ENCODE measurements around the gene TDRD9.
A peak's percentile ranks its signal among the peaks of the same experiment; 100 is the strongest.

Gene TDRD9

DNA sequence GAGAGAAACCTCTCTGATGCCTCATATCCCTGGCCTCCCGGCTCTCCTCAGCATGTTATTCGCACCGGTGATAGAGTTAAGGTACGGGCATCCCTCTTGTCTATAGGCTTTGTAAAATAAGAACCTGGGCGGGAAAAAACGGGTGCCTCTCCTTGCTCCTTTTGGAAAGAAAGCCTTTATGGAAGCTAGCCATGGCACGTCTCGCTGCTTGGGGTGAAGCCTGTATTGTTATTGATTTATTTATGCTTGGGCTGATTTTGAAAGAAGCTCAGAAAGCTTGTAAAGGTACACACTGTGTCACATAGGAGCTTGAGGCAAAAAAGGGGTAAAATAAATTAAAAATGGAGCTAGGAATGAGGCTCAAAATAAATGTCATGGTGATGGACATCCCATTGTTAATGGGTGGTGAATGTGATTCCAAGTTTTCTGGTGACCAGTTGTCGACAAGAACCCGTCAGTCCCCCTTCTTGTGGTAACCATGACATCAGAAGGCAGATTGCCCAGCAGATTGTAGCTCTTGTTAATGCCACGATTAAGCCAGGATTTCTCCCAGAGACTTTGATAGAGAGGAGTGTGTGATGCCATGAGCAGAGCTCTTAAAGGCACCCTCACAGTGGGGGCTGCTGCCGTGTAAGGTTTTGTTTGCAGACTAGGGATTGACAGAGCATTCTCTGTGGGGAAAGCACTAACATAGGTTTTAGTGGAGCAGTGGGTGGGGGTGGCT, 106.9 kb downstream of the TDRD9 start:
- peak; percentile 91 for DNase-seq

GRCh38 chr14:104036212-104036611, 108.0 kb downstream of the TDRD9 start:
- peak; percentile 69 for DNase-seq

DNA sequence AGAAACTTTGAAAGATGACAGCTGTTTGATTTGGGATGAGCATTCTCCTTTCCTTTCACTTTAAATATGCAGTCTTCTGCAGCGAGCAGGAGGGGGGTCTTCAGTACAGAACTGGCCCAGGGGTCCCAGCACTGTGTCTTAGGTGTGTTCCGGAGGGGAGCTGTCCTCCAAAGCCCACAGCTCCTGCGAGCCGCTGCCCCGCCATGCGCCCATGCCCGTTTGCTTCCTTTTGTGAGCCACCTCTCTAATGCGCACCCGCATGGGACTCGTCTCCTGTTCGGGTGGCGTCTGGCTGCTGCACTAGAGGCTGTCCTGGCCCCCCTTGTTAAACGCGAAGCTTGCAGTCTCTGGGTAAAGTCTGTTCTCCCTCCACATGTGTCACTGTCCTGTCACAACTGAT, 108.8 kb downstream of the TDRD9 start:
- DNase-seq, result no peak

DNA sequence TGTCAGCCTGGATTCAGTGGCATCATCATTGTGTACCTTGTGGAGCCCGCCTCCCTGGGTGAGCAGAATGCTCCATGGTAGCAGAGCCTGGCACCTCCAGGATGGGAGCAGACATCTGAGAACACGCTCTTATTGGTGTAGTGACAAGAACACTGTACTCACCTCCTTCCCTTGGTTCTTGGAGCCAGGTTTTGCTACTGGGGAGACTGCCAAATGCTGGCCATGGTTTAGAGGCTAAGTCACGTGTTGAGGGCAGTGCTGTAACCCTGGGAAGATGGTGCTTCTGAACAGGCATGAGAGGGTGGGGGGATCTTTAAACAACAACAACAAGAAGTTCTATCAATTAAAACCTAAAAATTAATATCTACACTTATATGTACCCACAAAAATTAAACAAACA, 109.6 kb downstream of the TDRD9 start:
- no peak for DNase-seq

GRCh38 chr14:104039214-104039613, 111.0 kb downstream of the TDRD9 start:
- no peak for DNase-seq

- no peak for DNase-seq
Observed at GRCh38 chr14:104040539-104040938, 112.3 kb downstream of the TDRD9 start.

DNA sequence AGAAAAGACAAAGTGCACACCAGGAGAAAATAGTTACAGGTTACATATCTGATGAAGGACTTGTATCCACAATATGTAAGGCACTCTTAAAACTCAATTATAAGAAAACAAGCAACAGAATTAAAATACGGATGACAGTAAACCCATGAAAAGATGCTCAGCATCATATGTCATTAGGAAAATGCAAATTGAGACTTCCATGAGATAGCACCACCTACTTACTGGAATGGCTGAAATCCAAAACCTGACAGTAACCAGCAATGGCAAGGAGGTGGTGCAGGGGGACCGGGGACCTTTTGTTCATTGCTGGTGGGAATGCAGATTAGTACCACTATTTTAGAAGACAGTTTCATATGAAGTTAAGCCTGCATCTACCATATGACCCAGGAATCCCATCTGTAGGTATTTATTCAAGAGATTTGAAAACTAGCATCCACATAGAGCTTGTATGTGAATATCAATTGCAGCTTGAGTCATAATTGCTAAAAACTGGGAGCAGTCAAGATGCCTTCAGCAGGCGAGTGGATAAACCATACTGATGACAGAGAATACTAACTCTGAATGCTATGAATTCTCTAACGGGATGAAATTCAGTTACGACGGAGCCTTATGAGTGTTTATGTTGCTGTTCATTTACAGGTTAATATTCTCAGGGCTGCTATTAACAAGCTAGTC, 113.3 kb downstream of the TDRD9 start:
- DNase-seq, result no peak

DNA sequence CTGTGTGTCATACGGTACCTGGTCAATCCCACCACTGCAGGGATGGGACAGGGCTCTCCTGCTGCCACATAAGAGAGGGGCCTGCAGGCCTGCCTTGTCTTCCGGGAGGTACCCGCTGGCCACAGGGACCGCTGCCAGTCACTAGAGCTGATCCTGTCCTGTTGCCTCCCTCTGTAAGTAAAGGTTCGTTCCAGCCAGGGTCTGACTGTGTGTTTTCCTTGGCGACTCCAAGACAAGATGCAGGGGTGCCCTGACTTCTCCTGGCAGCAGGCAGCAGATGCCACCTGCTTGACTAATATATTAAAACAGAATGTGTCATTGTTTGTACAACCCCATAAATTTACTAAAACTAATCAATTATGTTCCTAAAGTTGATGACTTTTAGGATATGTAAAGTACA, 115.8 kb downstream of the TDRD9 start:
- DNase-seq, result no peak

DNA sequence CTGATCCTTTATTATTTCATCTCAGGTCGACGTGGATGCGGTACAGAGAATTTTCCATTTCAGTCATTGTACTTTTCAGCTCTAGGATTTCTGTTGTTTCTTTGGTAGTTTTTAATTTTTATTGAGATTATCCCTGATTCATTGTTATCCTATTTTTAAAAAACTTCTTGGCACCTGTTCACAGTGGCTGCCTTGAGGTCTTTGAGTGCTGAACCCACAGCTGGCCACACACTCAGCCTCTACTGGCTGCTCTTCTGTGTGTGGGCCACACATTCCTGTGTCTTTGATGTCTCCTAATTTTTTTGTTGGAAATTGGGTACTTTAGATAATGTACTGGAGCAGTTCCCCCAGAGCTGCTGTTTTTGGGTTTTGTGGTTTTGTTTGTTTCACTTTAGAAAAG, 119.5 kb downstream of the TDRD9 start:
- DNase-seq, result no peak

- DNase-seq, result no peak
Observed at GRCh38 chr14:104048758-104049507, 120.7 kb downstream of the TDRD9 start.

GRCh38 chr14:104049576-104050240, 121.5 kb downstream of the TDRD9 start:
- DNase-seq, result no peak

GRCh38 chr14:104051092-104051813, 123.0 kb downstream of the TDRD9 start:
- DNase-seq, result no peak

GRCh38 chr14:104054222-104054905, 126.1 kb downstream of the TDRD9 start:
- DNase-seq, result peak; percentile 9

DNA sequence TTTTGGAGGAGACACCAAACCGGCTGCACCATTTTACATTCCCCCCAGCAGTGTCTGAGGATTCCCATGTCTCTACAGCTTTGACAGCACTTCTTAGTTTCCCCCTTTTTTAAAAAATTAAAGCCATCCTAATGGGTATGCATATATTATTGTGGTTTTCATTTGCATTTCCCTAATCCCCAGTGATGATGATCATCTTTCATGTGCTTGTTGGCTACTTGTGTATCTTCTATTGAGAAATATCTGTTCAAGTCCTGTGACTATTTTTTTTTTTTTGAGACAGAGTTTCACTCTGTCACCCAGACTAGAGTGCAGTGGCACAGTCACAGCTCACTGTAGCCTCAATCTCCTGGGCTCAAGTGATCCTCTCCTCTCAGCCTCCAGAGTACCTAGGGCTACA, 134.0 kb downstream of the TDRD9 start:
- DNase-seq, result no peak

DNA sequence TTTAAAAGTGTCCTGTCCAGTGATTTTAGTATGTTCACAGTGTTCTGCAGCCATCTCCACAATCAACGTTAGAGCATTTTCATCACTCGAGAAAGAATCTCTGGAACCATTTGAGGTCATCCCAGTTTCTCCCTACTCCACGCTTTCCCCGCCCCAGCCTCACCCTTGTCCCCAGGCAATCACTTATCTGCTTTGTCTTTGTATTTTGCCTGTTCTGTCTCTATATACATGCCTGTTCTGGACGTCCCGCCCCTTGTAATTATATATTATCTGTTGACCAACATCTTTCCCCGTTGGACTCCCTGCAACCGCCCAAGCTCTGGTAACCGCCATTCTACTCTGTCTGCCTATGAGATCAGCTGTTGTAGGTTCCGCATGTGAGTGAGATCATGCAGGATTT, 135.7 kb downstream of the TDRD9 start:
- no peak for DNase-seq

- no peak for DNase-seq
Observed at GRCh38 chr14:104066279-104066678, 138.0 kb downstream of the TDRD9 start.

- DNase-seq, result no peak
Observed at GRCh38 chr14:104066719-104067295, 138.6 kb downstream of the TDRD9 start.

GRCh38 chr14:104069541-104069940, 141.3 kb downstream of the TDRD9 start:
- DNase-seq, result no peak

GRCh38 chr14:104072586-104072985, 144.3 kb downstream of the TDRD9 start:
- no peak for DNase-seq

DNA sequence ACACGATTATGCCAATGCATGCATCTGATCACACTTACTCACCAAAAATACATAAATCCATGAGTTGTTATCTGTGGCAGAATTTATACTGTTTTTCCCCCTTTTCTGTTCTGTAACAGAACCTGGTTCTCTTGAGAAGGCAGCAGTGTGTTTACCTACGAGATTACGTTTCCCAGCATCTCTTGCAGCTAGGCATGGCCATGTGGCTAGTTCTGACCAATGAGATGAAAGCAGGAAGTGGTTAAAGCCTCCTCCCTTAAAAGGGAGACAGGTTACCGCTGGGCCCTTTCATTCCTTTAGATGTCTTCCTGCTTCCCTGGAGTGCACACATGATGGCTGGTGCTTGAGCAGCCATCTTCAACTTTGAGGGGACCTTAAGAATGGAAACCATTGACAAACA, 145.5 kb downstream of the TDRD9 start:
- no peak for DNase-seq

GRCh38 chr14:104075530-104076151, 147.4 kb downstream of the TDRD9 start:
- DNase-seq, result peak; percentile 35

All from NCI-H82 (cell line).